Right cardiac atrium (tissue), 5 donors: Measurements from ENCODE around the gene MRPL22. TPM values are rescaled to one million over a fixed set of nuclear protein-coding genes. Genes with fewer than 3 reads are reported as not detected.
A peak's percentile ranks its signal among the peaks of the same experiment; 100 is the strongest.

Source experiments
- ATAC-seq, 2 donors: fragments of 200-7000 bp; cut with Tn5 transposase; one replicate each; pipeline versions ENCODE4 v1.8.0 to v1.9.1; 2020; ENCODE audit warnings: moderate library complexity in 2 of 2, mild to moderate bottlenecking in 1 of 2
- DNase-seq, 3 donors: peaks; one replicate each; pipeline ENCODE4 v3.0.0-alpha.2; 2020
- H3K27ac ChIP-seq: one replicate; pipeline ENCODE4 v1.5.1; 2013; ENCODE audit warnings: mild to moderate bottlenecking, low read length, control low read depth, moderate library complexity
- H3K27me3 ChIP-seq: one replicate; pipeline ENCODE4 v1.6.1; 2013; ENCODE audit not compliant: control insufficient read depth, insufficient read depth
- H3K4me1 ChIP-seq: one replicate; pipeline ENCODE4 v1.6.1; 2013; ENCODE audit warnings: low read length; ENCODE audit not compliant: control insufficient read depth, insufficient read depth
- H3K4me3 ChIP-seq: one replicate; pipeline ENCODE4 v1.5.1; 2013; ENCODE audit warnings: low read length, control low read depth
- H3K9me3 ChIP-seq: one replicate; pipeline ENCODE4 v1.6.1; 2013; ENCODE audit warnings: low read length; ENCODE audit not compliant: control insufficient read depth
- WGBS: extraction: QIAGEN DNeasy Blood & Tissue Kit; methylation state at CpG from one replicate; pipeline ENCODE4 v1.1.7; 2013; 5-methylcytosine and 5-hydroxymethylcytosine counted together
- intact Hi-C, 4 donors: fragments of 100-400 bp; cut with DNase I; formaldehyde crosslinking; loops; one replicate each; pipeline versions ENCODE4 v1.11.0 to v1.14.0; 2022 to 2023
- polyA plus RNA-seq: library from polyadenylated mRNA; stranded (reverse); fragments of 200-250 nt; gene quantifications from one replicate; pipeline ENCODE4 v1.2.3, GENCODE V29; 2013
- total RNA-seq, 4 donors: library from RNA; stranded (reverse); fragmentation: NEBNext Ultra II Directional; extraction: Animal tissue kit (Norgen Biotek cat#: 25700); gene quantifications; one replicate each; pipeline ENCODE4 v1.2.1, GENCODE V29; 2021
- donor health status: healthy with polysubstance abuse.
- donor health status: DM: no; HTN: yes; CAD: no.
- donor health status: DM: no; HTN: no; CAD: no.
- donor health status: DM: no; HTN: yes; CAD: no; lungs with severe emphysema.
- donor health status: DM: yes; HTN: yes; CAD: no.

MRPL22 gene
- total and polyA plus RNA-seq, 5 donors = 51.5 to 87.4 (median 63.3) TPM

DNA sequence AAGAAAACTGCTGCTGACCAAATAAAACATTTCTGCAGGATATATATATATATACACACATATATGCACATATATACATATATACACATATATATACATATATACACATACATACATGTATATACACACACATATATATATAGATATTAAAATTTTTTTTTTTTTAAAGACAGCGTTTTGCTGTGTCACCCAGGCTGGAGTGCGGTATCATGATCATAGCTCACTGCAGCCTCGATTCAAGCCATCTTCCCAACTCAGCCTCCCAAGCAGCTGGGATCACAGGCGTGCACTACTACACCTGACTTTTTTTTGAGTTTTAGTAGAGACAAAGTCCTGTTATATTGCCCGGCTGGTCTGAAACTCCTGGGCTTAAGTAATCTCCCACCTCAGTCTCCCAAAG, 2.7 kb downstream of the MRPL22 start:
- no peaks in the 10 kb centered on the region for H3K9me3 ChIP-seq
- no peak for DNase-seq
- no peaks in the 10 kb centered on the region for H3K4me1 ChIP-seq
- H3K4me3 ChIP-seq = no peak overlapping the region
- intact Hi-C loops = no loop called here
- ATAC-seq = no peak
- 87% methylated on average over 5 of the region's 5 CpGs for WGBS
- no peaks in the 10 kb centered on the region for H3K27me3 ChIP-seq
- H3K27ac ChIP-seq = no peak overlapping the region

DNA sequence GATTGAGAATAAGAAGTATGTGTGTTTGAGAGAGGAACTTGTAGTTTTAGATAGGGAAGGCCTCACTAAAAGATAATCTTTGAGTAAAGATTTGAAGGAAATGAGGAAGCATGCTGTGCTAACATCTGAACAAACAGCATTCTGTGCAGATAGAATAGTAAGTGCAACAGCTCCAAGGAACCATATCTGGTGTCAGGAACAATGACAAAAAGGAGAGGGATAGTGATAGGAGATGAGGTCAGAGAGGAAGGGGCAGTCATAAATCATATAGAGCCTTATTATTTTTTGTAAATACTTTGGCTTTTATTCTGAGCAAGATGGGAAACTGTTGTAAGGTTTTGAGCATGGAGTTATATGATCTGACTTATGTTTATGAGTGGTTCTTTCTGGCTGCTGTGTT, 3.8 kb downstream of the MRPL22 start:
- Histone ChIP-seq H3K27ac (no peak overlapping the region), H3K9me3 (no peaks in the 10 kb centered on the region), H3K27me3 (no peaks in the 10 kb centered on the region), H3K4me1 (no peaks in the 10 kb centered on the region), H3K4me3 (no peak overlapping the region)
- DNase-seq (no peak), ATAC-seq (no peak)
- intact Hi-C loops = no loop called here

DNA sequence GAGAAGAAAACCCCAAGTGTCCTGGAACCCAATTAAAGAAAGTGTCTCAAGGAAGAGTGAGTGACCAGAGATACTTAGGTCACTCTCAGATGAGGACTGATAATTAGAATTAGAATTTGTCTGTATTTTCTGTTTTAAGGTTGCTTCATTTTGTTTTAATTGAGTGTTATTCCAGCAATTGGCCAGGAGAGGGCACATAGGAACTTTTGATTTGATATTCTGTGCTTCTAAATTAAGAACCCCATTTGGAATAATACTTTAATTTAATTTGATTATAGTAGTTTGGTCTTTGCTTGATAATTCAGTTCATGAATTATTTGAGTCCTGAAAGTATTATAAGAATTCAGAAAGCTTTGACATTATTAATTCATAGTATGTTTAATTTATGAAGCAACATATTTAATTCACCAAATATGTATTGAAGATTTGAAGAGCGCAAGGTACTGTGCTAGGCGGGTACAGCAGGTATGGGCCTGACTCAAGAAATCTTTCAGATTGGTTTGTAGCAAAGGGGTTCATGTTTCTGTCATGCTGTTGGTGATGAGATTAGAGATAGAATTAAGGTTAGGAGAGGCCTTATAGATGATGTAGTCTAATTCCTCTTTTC, 4.9 kb downstream of the MRPL22 start:
- no peaks in the 10 kb centered on the region for H3K9me3 ChIP-seq
- intact Hi-C loops = no loop called here
- H3K4me3 ChIP-seq = no peak overlapping the region
- H3K27me3 ChIP-seq = no peaks in the 10 kb centered on the region
- H3K4me1 ChIP-seq = no peaks in the 10 kb centered on the region
- no peak overlapping the region for H3K27ac ChIP-seq
- ATAC-seq = no peak
- 97% methylated on average over 2 of the region's 2 CpGs for WGBS
- DNase-seq = no peak

DNA sequence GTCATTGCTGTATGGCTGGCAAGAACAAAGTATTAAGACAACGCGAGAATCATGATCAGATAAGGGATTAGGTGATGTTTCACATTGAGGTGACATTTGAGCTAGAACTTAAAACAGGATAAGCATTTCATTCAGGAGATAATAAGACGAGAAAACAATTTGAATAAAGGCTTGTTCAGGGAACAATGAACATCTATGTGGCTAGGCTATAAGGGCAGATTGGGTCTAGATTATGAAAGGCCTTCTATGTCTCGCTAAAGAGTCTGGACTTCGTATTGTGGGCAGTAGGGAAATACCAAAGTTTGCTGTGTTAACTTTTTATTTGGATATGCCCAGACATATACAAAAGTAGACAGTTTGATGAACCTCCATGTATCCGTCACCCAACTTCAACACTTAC, 6.9 kb downstream of the MRPL22 start:
- intact Hi-C loops = no loop called here
- WGBS = 77% methylated on average over 6 of the region's 6 CpGs

DNA sequence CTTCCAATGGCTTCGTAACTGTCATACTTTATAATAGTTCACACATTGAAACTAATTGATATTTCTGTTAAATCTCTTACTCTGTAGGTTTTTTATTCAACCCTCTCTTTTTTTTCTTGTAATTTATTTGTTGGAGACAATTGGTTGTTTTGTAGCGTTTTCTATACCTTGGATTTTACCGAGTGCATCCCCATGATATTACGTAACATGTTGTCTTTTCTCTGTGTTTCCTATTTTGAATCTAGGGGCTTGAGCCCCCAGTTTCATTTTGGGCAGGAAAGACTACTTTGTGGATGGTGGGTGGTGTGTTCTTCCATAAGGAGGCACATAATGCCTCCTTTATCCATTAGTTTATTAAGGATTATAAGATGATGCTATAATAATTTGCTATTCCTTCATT, 7.4 kb downstream of the MRPL22 start:
- Histone ChIP-seq H3K4me3 (no peak overlapping the region), H3K4me1 (no peaks in the 10 kb centered on the region), H3K27me3 (no peaks in the 10 kb centered on the region), H3K27ac (no peak overlapping the region), H3K9me3 (no peaks in the 10 kb centered on the region)
- intact Hi-C loops = no loop called here
- ATAC-seq (no peak), DNase-seq (no peak)
- WGBS = 95% methylated on average over 4 of the region's 4 CpGs

More for the DNA sequence above, 6.9 kb downstream of the MRPL22 start:
- no peak for ATAC-seq
- Histone ChIP-seq H3K4me3 (no peak overlapping the region), H3K9me3 (no peaks in the 10 kb centered on the region), H3K27me3 (no peaks in the 10 kb centered on the region), H3K27ac (no peak overlapping the region), H3K4me1 (no peaks in the 10 kb centered on the region)
- DNase-seq = no peak

DNA sequence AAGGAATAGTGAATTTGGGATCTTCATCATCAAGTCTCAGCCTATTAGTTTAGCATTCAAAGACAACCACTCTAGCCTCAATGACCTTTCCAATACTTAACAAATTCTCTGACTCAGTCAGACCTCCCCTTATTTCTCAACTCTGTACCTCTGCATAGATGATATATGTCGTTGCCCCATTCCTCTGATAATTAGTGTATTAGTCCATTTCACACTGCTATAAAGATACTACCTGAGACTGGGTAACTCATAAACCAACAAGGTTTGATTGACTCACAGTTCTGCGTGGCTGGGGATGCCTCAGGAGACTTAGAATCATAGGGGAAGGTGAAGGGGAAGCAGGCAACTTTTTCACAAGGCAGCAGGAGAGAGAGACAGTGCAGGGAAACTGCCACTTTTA, 8.9 kb downstream of the MRPL22 start:
- WGBS = 80% methylated on average over 2 of the region's 2 CpGs
- no peak for ATAC-seq
- Histone ChIP-seq H3K4me1 (no peaks in the 10 kb centered on the region), H3K27ac (no peak overlapping the region), H3K4me3 (no peak overlapping the region), H3K27me3 (no peaks in the 10 kb centered on the region), H3K9me3 (no peaks in the 10 kb centered on the region)
- no peak for DNase-seq
- intact Hi-C loops = no loop called here

DNA sequence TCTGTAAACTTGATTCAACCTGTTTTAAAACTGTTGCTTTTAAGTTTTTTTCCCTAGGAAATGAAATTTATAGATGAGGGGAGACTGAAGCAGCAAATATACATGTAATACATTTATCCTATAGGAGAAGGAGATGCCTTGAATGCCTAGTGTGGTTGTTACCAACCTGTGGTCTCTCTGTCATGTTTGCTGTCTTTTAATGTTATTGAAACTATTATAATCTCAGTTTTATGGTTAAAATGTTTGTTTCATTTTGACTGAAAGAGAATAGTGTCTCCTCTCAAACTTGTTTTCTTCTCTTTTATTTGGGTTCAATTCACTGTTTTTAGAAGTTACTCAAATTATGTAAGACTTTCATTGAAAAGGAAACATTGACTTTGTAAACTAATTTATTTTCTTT, 15.8 kb downstream of the MRPL22 start:
- Histone ChIP-seq H3K27ac (no peak overlapping the region), H3K4me3 (no peak overlapping the region), H3K4me1 (no peaks in the 10 kb centered on the region), H3K27me3 (no peaks in the 10 kb centered on the region), H3K9me3 (no peaks in the 10 kb centered on the region)
- intact Hi-C loops = no loop called here
- no peak for ATAC-seq
- no peak for DNase-seq

DNA sequence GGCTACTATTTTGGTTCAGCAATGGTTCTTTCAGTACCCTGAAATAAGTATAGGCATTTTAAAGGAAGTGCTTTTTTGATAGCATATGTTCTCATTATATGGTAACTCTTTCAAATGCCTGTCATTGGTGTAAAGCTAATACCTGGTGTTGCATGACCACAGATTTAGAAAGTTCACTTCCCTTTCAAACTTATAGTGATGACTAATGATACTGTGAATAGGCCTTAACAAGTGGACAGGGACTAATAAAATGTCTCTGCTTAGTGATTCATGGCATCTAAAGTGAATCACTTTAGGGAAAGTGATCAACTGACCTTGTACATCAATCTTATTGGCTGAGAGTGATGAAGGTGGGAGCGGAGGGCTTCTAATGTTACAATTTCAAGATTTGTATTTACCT, 21.6 kb downstream of the MRPL22 start:
- no peaks in the 10 kb centered on the region for H3K9me3 ChIP-seq
- H3K27me3 ChIP-seq = no peaks in the 10 kb centered on the region
- DNase-seq (no peak), ATAC-seq (no peak)
- WGBS = 100% methylated on average over 1 of the region's 1 CpG
- no peak overlapping the region for H3K4me3 ChIP-seq
- intact Hi-C loops = no loop called here
- H3K27ac ChIP-seq = no peak overlapping the region
- peaks cover 3% of the 10 kb centered on the region for H3K4me1 ChIP-seq

DNA sequence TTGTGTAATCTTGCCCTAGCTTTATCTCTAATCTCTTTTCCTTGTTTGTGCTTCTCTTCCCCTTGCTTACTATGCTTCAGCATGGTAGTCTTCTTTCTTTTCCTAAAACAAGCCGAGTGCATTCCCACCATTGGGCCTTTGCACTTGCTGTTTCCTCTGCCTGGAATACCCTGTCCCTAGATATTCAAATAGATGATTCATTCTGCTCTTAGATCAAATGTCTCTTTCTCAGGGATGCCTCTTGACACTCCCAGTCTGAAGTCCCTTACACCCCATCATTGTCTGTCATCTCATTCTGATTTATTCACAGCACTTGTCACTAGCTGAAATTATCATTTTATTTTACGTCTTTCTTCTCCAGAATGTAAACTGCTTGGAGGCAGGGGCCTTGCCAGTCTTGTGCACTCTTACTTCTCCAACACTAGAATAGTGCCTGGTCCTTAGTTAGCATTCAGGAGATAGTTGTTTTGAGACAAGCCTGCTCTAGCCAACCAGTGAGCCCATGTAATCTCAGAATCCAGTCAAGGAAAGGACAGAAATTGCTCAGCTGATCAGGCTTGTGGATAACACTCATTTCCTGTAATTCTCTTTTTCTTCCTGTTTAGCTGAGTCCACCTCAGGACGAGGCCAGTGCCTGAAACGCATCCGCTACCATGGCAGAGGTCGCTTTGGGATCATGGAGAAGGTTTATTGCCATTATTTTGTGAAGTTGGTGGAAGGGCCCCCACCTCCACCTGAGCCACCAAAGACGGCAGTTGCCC, 25.4 kb downstream of the MRPL22 start:
- Histone ChIP-seq H3K27me3 (no peaks in the 10 kb centered on the region), H3K9me3 (no peaks in the 10 kb centered on the region), H3K4me3 (peak overlapping the region; percentile 40), H3K27ac (peak overlapping the region; percentile 62), H3K4me1 (peaks cover 3% of the 10 kb centered on the region)
- intact Hi-C loops = no loop called here
- WGBS = 75% methylated on average over 7 of the region's 7 CpGs
- ATAC-seq (peak; percentile 31 to 92), DNase-seq (peak in 1 of 3 donors; percentile 55)

DNA sequence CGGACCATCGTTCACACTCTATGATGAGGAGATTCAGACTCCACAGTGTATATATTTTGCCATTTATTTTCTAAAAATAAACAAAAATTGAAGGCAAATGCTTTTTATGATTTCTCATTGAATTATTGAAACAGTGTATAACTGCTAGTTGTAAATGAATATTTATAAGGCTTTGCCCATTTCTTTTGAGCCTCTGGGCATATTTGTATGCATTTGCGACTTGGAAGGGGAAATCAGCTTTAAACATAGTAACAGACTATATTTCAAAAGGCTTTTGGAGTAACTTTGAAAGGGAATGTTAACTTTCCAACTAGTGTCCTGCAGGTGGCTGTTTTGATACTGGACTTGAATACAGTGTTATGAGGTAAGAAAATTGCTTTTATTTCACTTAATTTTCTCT, 26.0 kb downstream of the MRPL22 start:
- ATAC-seq = no peak
- Histone ChIP-seq H3K27me3 (no peaks in the 10 kb centered on the region), H3K9me3 (no peaks in the 10 kb centered on the region), H3K27ac (peak overlapping the region; percentile 42), H3K4me1 (peaks cover 3% of the 10 kb centered on the region), H3K4me3 (peak overlapping the region; percentile 40)
- DNase-seq = no peak
- intact Hi-C loops = no loop called here
- WGBS = 78% methylated on average over 3 of the region's 3 CpGs

DNA sequence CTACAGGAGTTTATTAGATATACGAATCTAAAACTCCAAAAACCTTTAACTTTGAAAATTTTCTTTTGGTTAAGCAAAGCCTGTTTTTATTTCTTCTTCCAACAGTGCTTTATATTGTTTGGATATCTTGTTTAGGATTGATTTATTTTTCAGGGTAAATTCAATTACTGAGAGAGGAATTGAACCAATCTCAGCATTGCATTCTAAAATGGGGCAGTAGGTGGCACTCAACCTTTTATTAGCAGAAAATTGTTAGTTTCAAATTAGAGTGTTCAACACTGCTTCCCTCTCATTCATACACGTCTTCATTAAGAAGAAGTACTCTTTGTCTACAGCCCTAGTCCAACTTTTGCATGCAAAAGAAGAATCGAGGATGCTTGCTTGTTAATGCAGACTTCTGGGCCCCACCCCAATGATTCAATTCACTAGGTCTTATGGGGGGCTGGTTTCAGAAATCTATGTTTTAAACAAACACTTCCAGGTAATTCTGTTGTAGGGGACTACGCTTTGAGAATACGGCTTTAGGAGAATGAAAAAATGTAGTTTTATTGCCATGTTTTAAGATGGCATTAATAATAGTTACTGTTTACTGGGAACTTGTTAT, 26.6 kb downstream of the MRPL22 start:
- Histone ChIP-seq H3K4me1 (peaks cover 3% of the 10 kb centered on the region), H3K27me3 (no peaks in the 10 kb centered on the region), H3K27ac (no peak overlapping the region), H3K4me3 (peak overlapping the region; percentile 40), H3K9me3 (no peaks in the 10 kb centered on the region)
- DNase-seq (no peak), ATAC-seq (no peak)
- intact Hi-C loops = no loop called here
- 65% methylated on average over 5 of the region's 5 CpGs for WGBS
